OCI-M1 (cell line): ENCODE measurements around the gene RBM15B.

Source experiments
- DNase-seq: peaks from one replicate; lab custom pipeline; 2025; lab: John Stamatoyannopoulos, UW

RBM15B gene

GRCh38 chr3:51378065-51378464, 13.0 kb upstream of the RBM15B start:
- no peak for DNase-seq

- no peak for DNase-seq
Observed at GRCh38 chr3:51378726-51379125, 12.4 kb upstream of the RBM15B start.

GRCh38 chr3:51379301-51379700, 11.8 kb upstream of the RBM15B start:
- DNase-seq: no peak

GRCh38 chr3:51379746-51380455, 11.2 kb upstream of the RBM15B start:
- DNase-seq: no peak

DNA sequence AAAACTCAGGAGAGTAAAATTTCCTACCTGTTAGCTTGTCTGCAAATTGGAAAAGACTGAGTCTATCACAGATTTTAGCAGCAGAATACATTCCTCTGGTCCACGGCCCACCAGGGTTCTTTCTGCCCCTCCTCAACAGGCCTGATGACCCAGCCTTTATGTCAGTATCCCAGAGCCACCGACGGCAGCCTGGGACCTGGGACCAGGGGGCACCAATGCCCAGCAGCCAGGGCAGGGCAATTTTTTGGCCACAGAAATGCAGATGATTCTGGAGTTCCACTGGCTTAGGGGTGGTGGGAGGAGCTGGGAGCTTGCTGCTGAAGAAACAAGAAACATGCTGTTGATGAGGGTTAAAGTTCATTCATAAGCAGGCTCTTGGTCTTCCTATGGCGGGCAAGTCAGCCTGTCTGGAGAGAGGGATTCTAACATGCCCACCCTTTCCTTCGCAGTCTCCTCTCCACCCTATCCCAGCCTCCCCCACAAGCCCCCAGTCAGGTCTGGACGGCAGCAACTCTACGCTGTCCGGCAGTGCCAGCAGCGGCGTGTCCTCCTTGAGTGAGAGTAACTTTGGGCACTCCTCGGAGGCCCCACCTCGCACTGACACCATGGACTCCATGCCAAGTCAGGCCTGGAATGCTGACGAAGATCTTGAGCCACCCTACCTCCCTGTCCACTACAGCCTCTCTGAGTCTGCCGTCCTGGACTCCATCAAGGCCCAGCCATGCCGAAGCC, 10.3 kb upstream of the RBM15B start:
- no peak for DNase-seq

- DNase-seq: no peak
Observed at GRCh38 chr3:51381333-51381705, 9.8 kb upstream of the RBM15B start.

GRCh38 chr3:51382076-51382745, 8.9 kb upstream of the RBM15B start:
- DNase-seq: no peak

GRCh38 chr3:51382947-51383578, 8.0 kb upstream of the RBM15B start:
- DNase-seq: no peak

DNA sequence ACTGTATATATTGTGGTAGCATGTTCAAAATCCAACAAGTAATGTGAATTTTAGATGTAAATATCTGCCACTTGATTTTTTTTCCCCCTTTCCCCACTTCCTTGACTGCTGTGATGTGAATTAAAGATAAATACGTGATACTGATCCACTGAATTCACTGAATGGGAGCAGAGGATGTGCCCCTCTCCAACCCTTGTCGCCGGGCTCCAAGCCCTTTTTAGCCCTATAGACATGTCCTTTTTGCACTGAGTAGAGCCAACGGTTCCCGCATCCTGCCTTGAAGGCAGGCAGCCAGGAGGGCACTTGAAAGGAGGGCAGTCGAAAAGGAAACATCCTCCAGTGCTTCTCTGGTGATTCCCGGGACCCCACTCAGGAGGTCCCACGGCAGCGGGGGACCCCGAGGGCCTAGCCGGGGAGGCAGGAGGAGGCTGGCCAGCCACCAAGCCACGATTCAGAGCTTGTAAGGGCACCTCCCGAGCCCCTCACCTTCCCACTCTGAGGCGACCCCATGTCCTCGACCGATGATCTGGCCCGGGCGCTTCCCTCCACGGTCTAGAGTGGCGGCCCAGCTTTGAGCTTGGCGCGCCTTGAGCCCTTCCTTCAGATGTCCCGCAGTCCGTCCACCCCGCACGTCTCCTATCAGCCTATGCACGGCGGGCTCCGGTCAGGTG, 6.9 kb upstream of the RBM15B start:
- DNase-seq: no peak

DNA sequence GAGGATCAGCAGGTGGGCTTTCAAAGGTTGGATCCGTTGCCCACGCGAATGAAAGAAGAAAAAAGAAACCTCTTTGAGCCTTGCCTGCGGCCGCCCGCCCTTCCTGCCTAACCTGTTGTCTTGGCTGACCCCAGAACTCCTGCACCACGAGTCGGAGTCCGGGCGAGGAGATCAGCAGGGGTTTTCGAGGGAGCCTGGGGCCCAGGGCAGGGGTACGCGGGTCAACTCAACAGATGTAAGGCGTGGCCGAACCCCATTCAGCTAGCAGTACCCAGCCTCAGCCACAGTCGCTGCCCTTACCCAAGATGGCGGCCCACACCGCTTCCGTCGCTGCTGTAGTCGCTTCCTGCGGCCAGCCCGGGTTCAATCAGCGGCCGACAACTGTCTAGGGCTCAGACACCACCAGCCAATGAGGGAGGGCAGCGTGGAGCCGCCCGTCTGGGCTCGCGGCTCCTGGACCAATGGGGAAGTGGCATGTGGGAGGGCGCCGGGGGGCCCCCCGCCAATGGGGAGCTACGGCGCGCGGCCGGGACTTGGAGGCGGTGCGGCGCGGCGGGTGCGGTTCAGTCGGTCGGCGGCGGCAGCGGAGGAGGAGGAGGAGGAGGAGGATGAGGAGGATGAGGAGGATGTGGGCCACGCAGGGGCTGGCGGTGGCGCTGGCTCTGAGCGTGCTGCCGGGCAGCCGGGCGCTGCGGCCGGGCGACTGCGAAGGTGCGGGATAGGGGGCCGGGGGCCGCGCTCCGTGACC, 6.2 kb upstream of the RBM15B start, which contains the start of gene MANF:
Gene MANF (plus strand): TSS at position 566 of the 748 bp plus-strand sequence. CDS start 52 bp downstream, at position 618.
- DNase-seq: peak; percentile 95

GRCh38 chr3:51385621-51386091, 5.4 kb upstream of the RBM15B start:
- DNase-seq: no peak

DNA sequence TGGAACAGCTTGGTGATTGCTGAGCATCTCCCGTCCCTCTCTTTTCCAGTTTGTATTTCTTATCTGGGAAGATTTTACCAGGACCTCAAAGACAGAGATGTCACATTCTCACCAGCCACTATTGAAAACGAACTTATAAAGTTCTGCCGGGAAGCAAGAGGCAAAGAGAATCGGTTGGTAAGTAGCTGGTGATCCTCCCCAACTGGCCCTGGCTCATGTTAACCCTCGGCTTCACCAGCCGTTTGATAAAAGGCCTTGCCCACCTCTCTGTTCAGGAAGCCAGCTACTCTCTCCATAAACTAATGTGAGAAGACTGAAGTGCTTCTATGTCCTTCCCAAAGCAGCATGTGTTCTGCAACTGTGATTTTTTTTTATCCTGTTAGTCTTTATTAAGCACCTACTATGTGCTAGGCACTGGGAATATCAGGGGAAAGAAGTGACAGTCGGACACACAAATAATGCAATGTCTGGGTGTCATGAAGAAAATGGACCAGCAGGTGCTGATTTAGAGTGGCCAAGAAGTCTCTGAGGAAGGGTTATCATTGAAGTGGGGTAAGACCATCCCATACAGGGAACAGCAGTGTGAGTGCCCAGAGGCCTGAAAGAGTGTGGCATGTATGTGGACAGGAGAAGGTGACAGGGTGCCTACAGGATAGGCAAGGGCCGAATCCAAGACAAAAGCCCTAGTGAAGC, 4.8 kb upstream of the RBM15B start:
- no peak for DNase-seq

DNA sequence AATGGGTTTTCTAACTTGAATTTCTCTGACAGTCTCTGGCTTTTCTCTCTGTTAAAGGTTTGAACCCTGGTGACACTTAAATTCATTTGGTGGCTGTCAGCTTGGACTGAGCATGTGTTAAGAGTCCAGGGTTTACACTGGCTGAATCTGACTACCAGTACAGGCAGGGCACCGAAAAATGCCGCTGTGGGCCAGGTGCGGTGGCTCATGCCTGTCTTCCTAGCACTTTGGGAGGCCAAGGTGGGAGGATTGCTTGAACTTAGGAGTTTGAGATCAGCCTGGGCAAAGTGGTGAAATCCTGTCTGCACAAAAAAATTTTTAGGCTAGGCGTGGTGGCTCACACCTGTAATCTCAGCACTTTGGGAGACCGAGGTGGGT, 4.2 kb upstream of the RBM15B start:
- DNase-seq: no peak

DNA sequence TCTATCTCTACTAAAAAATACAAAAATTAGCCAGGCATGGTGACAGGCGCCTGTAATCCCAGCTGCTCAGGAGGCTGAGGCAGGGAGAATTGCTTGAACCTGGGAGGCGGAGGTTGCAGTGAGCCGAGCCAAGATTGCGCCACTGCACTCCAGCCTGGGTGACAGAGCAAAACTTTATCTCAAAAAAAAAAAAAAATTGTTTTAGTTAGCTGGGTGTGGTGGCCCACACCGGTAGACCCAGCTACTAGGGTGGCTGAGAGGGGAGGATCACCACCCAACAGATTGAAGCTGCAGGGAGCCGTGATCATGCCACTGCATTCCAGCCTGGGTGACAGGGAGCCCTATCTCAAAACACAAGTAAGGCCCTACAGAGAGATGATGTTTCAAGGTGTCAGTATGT, 3.8 kb upstream of the RBM15B start:
- peak; percentile 19 for DNase-seq

GRCh38 chr3:51388286-51389029, 2.6 kb upstream of the RBM15B start:
- DNase-seq: peak; percentile 15

DNA sequence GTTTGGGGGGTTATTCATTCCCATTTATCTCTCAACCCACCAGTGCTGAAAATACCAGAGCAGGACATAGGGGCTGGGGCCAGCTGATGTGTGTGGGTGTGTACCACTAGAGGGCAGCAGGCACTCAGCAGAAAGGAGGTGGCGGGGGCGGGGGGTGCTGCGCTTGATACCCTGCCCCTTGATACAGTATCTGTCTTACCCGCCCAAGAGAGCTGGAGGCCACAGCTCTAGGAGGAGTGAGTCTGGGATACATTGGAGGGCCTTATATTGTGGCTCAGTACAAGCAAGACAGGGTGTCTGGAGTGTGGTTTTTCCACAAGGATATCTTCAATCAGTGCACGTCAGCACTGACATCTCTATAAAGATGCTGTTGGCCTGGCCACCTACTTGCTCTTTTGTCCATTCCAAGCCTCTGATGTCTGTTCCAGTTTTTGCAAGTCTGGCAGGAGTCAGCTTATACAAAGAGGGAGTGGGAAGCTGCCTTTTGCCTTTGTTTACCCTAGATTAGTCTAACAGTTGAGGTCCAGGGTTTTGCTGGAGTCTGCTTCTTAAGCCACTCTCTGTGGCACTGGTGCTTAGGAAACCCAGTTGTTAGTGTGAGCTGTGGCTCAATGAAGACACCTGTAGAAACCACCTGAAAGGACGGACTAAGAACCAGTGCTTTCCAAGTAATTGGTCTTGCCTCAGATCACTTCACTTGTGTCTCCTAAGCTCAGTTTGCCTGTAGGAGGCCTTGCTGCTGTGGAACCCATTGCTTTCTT, 1.5 kb upstream of the RBM15B start:
- DNase-seq: peak; percentile 57

GRCh38 chr3:51390246-51391074, 625 bp upstream of the RBM15B start:
- no peak for DNase-seq
